Parietal lobe (tissue), 1 donor: Measurements from ENCODE around the gene IL17F. TPM values are rescaled to one million over a fixed set of nuclear protein-coding genes. Genes with fewer than 3 reads are reported as not detected.

Source experiments
- total RNA-seq: library from RNA; depleted of rRNA; stranded (reverse); fragments of >200 nt; gene quantifications from one replicate; pipeline ENCODE4 v1.2.3, GENCODE V29; 2014

The IL17F gene
- not detected for total RNA-seq

GRCh38 chr6:52244400-52244799 lies at the start of gene IL17F:
Gene IL17F (minus strand): TSS chr6:52244500. CDS start chr6:52244429, 71 bp downstream.

GRCh38 chr6:52284460-52285176 lies 40.3 kb upstream of the IL17F start, which contains the start of gene MCM3:
Gene MCM3 (minus strand): TSS chr6:52284742. CDS start chr6:52284674, 68 bp downstream.

Other genes starting within 250 kb of the IL17F start
- under 0.01 TPM for gene PKHD1, start 156.9 kb downstream of the IL17F start, total RNA-seq
- not detected for gene IL17A, start 58.1 kb downstream of the IL17F start, total RNA-seq
- gene MCM3, start 40.2 kb upstream of the IL17F start, total RNA-seq: 21.3 TPM
- 12.8 TPM for gene PAQR8, start 117.7 kb upstream of the IL17F start, total RNA-seq
- 52.3 TPM for gene EFHC1, start 175.8 kb upstream of the IL17F start, total RNA-seq